Glutamatergic neuron (in vitro differentiated cells): ENCODE results near the gene ESD. TPM values are rescaled to one million over a fixed set of nuclear protein-coding genes. Genes with fewer than 3 reads are reported as not detected.

ENCODE experiments used
- DNase-seq: peaks from one replicate; pipeline ENCODE4 v3.0.0; 2022
- H3K27ac Mint-ChIP-seq: one replicate; pipeline ENCODE4 v1.8.0; 2020; ENCODE audit warnings: mild to moderate bottlenecking, mixed read lengths, inconsistent platforms; ENCODE audit not compliant: unreplicated experiment
- H3K27me3 Mint-ChIP-seq: one replicate; pipeline ENCODE4 v1.8.0; 2020; ENCODE audit warnings: mild to moderate bottlenecking, moderate library complexity, mixed read lengths, inconsistent platforms; ENCODE audit not compliant: unreplicated experiment
- H3K36me3 Mint-ChIP-seq: one replicate; pipeline ENCODE4 v1.8.0; 2020; ENCODE audit warnings: mild to moderate bottlenecking, mixed read lengths, inconsistent platforms; ENCODE audit not compliant: unreplicated experiment
- H3K4me1 Mint-ChIP-seq: one replicate; pipeline ENCODE4 v1.8.0; 2020; ENCODE audit warnings: mild to moderate bottlenecking, low read depth, mixed read lengths, inconsistent platforms; ENCODE audit not compliant: unreplicated experiment
- H3K4me3 Mint-ChIP-seq: one replicate; pipeline ENCODE4 v1.8.0; 2020; ENCODE audit warnings: mild to moderate bottlenecking, mixed read lengths, inconsistent platforms; ENCODE audit not compliant: unreplicated experiment
- H3K9me3 Mint-ChIP-seq: one replicate; pipeline ENCODE4 v1.8.0; 2020; ENCODE audit warnings: mild to moderate bottlenecking, moderate library complexity, mixed read lengths, inconsistent platforms; ENCODE audit not compliant: unreplicated experiment
- total RNA-seq: library from RNA; stranded (reverse); fragmentation: NEBNext Ultra II Directional; extraction: Animal tissue kit (Norgen Biotek cat#: 25700); gene quantifications from one replicate; pipeline ENCODE4 v1.2.1, GENCODE V29; 2021; ENCODE audit not compliant: unreplicated experiment
- TF ChIP-seq, protein P1 (sequence below): fragments of 200-600 bp; sonication (generic); IDR thresholded peaks from one replicate; pipeline ENCODE4 v1.5.0; 2021; ENCODE audit not compliant: partially characterized antibody, unreplicated experiment

The ESD gene
- total RNA-seq, 1 donor from 2014 or later, result 90.4 TPM

DNA sequence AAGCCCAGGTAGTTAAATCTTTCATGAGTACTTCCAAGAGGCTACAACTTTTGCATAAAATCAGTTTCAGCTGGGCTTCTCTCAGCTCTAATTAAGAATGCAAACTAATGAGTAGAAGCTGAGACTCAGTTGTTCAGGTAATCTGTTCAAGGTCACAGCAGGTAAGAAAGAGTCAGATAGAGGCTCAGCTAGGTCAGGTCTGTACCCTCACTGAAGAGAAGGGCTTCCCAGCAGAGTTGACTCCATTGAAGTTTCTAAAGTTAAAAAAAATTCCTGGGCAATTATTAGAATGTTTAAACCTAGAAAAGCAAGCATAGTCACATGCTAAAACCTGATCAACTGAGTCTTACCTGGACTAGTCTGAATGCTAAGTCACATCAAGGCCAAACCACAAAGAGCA is 42.1 kb downstream of the ESD start:
- no peaks in the 10 kb centered on the region for H3K9me3 Mint-ChIP-seq
- no peak overlapping the region for H3K27ac Mint-ChIP-seq
- DNase-seq, result no peak
- TF ChIP-seq, protein P1, sequence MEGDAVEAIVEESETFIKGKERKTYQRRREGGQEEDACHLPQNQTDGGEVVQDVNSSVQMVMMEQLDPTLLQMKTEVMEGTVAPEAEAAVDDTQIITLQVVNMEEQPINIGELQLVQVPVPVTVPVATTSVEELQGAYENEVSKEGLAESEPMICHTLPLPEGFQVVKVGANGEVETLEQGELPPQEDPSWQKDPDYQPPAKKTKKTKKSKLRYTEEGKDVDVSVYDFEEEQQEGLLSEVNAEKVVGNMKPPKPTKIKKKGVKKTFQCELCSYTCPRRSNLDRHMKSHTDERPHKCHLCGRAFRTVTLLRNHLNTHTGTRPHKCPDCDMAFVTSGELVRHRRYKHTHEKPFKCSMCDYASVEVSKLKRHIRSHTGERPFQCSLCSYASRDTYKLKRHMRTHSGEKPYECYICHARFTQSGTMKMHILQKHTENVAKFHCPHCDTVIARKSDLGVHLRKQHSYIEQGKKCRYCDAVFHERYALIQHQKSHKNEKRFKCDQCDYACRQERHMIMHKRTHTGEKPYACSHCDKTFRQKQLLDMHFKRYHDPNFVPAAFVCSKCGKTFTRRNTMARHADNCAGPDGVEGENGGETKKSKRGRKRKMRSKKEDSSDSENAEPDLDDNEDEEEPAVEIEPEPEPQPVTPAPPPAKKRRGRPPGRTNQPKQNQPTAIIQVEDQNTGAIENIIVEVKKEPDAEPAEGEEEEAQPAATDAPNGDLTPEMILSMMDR, result no peak
- peaks cover 3% of the 10 kb centered on the region for H3K4me1 Mint-ChIP-seq
- H3K27me3 Mint-ChIP-seq, result no peaks in the 10 kb centered on the region
- no peaks in the 10 kb centered on the region for H3K36me3 Mint-ChIP-seq
- H3K4me3 Mint-ChIP-seq, result no peak overlapping the region

DNA sequence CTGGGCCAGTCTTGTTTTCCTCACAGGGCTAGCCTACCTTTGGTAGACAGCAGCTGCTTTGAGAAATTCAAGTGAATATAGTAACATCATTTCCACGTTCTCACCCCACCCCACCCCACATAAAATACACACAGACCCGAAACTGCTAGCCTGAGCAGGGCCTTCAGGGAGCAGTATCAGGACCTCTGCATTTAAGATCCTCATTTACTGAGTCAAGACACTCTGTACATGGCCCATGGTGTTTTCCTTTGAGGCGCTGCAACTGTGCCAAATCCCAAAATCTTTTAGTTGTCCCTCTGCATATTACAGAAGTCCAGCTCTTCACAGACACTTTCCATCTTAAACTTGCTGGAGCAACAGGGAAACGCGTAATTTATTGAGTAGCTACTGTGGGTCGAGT is 43.0 kb downstream of the ESD start:
- Mint-ChIP-seq H3K9me3 (no peaks in the 10 kb centered on the region), H3K36me3 (no peaks in the 10 kb centered on the region), H3K27ac (no peak overlapping the region), H3K27me3 (no peaks in the 10 kb centered on the region), H3K4me1 (peaks cover 3% of the 10 kb centered on the region), H3K4me3 (no peak overlapping the region)
- TF ChIP-seq, protein P1, result no peak
- no peak for DNase-seq

GRCh38 chr13:46753137-46753536 is 43.8 kb downstream of the ESD start:
- H3K9me3 Mint-ChIP-seq, result no peaks in the 10 kb centered on the region
- H3K36me3 Mint-ChIP-seq, result no peaks in the 10 kb centered on the region
- H3K4me1 Mint-ChIP-seq, result peaks cover 3% of the 10 kb centered on the region
- H3K27me3 Mint-ChIP-seq, result no peaks in the 10 kb centered on the region
- no peak overlapping the region for H3K27ac Mint-ChIP-seq
- no peak overlapping the region for H3K4me3 Mint-ChIP-seq
- TF ChIP-seq, protein P1, result no peak
- no peak for DNase-seq

GRCh38 chr13:46751811-46752635 is 44.9 kb downstream of the ESD start:
- no peaks in the 10 kb centered on the region for H3K9me3 Mint-ChIP-seq
- peaks cover 3% of the 10 kb centered on the region for H3K4me1 Mint-ChIP-seq
- no peak overlapping the region for H3K4me3 Mint-ChIP-seq
- DNase-seq, result no peak
- no peaks in the 10 kb centered on the region for H3K36me3 Mint-ChIP-seq
- no peak overlapping the region for H3K27ac Mint-ChIP-seq
- TF ChIP-seq, protein P1, result no peak
- H3K27me3 Mint-ChIP-seq, result no peaks in the 10 kb centered on the region

- Mint-ChIP-seq H3K36me3 (peaks cover 12% of the 10 kb centered on the region), H3K27ac (no peak overlapping the region)
Measured at GRCh38 chr13:46749951-46750350, 47.0 kb downstream of the ESD start.

More at GRCh38 chr13:46749951-46750350, 47.0 kb downstream of the ESD start:
- Mint-ChIP-seq H3K4me1 (peaks cover 3% of the 10 kb centered on the region), H3K4me3 (no peak overlapping the region), H3K9me3 (no peaks in the 10 kb centered on the region), H3K27me3 (no peaks in the 10 kb centered on the region)
- TF ChIP-seq, protein P1, result no peak
- no peak for DNase-seq
